NAMALWA (cell line): Measurements from ENCODE around the gene ABI3BP.

ENCODE experiments used
- DNase-seq: peaks from one replicate; pipeline ENCODE4 v3.0.0-alpha.2; 2015; ENCODE audit warnings: low spot score

ABI3BP gene

DNA sequence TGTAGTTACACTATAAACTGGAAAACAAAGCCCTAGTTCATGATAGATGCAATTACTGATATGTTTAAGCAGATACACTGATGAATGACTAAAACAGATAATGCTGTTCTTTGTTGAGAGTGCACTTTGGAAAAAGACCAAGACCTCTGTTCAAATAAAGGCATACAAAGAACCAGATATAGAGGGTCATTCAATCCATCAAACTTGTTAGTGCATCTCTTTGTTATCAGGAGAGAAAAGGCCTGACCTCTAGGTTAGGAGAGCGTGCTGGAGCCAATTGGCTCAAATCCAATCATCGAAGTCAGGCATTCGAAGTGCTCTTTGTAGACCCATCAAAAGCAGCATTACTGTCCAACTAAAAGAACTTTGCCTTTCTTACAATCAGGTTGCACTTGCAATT lies 159.7 kb downstream of the ABI3BP start:
- no peak for DNase-seq

DNA sequence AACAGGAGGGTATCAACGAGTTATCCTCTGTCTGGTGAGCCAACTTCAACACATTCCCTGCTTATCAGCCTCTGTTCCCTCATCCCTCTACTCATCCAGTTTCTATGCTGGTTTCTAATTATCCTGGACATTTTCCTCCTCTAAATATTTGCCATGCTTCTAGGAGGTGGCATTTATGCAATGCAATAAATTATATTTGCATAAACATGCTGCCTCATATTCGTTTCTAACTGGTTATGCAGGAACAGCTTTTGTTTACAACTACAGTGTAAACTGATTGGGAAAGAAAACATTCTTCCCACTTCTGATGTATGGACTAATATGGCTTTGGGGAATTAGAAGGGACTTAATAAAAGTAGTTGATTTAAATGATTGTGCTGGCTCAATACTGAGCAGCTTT lies 161.6 kb downstream of the ABI3BP start:
- no peak for DNase-seq

DNA sequence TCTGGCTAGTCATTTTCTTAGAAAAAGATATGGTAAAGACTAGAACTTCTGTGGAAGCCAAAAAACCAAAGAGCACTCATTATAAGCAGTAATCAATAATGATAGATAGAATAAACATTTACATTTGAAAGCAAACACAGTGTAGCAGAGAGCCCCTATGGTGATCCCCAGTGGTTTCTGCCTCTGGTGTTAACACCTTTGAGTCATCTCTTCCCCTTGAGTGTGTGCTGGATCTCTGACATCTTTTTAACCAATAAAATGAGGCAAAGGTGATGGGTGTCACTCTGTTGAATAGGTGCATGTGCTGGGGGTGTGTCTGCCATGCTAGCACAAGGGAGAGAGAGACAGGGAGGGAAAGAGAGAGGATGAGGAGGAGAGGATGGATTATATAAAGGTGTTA lies 162.3 kb downstream of the ABI3BP start:
- no peak for DNase-seq

DNA sequence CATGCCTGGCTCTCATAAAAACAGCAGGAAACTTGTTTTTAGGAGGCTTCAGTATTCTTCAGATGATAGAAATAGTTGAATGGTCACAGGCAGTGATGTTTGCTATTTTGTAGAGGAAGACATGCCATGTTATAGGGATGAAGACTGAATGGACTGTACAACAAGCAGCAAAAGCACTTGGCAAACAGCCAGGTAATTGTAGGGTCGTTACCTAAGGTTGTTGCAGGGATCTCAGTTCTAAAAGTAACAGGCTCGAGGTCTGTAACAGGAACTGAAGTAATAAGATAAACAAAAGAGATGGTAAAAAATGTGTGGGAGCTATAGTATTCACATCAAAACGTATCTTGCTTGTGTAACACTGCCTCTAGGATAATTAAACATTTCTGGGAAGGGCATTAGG lies 167.6 kb downstream of the ABI3BP start:
- DNase-seq = no peak

DNA sequence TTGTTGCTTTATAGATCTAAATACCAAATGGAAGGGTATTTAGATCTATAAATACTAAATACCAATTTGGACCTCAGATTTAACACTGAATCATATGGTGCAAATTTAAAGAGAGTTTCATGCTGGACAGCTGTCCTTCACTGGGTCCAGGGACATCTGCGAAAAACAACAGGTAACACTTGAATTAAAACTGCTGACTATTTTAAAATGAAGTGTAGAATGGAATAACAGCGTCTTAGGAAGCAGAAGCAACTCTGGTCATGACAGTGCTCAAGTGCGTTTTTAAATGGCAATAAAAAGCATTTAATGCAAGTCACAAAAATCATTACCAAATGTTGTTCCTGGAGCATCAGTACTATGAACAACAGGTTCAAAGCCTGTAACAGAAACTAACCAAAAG lies 177.6 kb downstream of the ABI3BP start:
- no peak for DNase-seq

DNA sequence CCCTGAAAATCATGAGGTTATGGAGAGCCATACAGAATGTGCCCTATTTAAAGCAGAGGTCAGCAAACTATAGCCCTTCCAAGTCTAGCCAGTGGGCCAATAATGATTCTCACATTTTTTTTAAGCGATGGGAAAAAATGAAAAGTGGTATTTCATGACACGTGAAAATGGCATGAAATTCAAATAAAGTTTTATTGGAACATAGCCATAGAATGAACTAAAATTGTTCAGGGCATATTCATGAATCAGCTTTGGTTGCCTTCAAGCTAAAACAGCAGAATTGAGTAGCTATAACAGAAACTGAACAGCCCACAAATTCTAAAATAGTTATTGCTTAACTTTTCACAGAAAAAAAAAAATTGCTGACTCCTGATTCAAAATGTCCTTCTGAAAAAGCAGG lies 179.4 kb downstream of the ABI3BP start:
- DNase-seq = no peak

DNA sequence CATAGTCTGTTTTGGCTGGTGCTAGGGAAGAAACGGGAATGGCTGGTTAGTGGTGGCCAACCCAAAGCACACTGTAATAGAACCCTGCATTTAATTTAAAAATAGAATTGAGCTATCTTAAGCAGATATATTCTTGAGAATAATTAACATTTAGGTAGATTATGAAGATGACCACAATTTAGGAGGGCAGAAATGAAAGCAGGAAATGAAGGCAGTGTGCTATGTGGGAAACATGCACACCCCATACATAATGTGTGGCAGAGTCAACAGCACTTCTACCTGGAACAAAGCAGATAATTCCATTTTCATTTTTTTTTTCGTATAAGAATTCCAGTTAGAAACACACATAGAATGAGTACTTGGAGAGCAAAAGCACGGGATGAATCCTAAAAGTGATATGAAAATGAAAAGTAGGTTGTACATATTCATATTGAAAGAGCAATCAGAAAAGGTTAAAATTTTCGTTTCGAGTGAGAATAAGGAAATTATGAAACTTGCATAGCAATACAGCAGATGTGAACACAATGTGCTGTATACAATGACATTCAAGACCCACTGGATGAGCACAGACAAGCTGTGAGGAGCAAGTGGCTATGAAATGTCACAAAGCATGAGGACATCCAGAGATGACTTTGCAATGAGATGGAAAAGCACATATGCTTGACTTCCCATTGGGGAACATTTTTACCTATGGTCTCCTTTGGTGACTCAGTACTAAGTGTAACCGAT lies 181.3 kb downstream of the ABI3BP start:
- DNase-seq = no peak

DNA sequence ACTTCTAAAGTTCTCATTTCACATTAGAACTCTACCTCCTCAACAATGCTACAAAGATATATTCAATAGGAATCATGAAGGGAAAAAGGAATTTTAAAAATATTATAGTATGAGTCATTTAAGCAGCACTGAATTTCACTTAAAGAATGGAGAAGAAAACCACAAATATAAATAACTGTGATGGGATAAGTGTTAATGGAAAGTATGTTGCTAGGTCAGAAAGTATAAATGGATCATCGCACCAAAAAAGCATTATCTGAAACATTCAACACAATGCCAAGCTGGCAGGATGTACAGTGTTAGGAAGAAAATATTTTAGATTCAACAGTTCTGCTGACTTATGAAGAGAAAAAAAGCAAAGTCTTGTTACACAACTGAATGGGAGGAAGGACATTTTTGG lies 182.6 kb downstream of the ABI3BP start:
- DNase-seq = no peak

DNA sequence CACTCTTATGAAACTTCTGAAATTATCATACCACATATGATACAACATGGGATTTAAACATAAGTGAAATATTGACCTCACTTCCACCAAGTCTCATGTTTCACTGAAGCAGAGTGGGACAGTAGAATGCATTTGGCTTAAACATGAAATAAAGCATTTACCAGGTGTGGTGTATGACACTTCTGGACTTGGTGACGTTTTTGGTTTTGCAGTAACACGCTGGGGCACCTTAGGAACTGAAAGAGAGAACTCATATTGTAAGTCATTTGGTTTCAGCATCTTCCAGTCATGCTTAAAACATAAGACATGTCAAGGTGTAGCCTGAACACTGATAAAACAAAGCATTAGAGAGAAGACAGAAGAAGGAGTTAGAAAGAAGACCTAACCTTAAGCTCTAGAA lies 188.6 kb downstream of the ABI3BP start:
- DNase-seq = no peak

DNA sequence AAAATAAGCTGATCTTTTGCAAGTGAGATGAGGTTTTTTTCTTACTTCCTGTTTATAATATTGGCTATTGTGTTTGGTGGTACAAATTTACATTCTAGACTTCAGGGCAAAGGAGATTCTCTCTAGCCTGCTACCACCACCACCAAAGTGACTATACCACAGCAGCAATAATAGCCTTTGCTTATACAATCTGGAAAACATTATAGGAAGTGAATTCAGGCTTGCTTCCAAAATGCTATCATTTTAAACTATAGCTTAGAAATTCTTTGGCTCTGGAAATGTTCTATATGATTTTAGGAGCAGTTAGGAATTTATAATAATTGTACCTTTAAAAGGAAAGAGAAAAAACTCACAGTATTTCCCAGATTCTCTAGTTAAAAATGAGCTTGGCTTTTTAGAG lies 189.5 kb downstream of the ABI3BP start:
- DNase-seq = no peak

DNA sequence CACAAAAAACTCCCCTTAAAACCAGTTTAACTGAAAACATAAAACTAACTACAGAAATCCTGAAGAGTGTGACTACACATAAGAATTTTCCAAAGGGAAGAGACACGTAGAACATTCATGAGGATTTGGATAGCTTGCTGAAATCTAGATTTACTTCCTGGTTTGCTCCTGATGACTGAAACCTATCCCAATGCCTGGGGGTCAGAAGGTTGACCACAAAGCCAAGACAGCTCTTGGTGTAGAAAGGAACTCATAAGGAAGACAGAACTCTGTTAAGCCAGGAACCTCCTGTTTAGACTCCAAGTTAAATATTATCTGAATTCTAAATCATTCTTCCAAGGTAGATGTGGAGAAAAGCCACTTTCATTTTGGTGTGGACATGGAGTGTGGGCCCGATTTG lies 191.1 kb downstream of the ABI3BP start:
- DNase-seq = no peak

DNA sequence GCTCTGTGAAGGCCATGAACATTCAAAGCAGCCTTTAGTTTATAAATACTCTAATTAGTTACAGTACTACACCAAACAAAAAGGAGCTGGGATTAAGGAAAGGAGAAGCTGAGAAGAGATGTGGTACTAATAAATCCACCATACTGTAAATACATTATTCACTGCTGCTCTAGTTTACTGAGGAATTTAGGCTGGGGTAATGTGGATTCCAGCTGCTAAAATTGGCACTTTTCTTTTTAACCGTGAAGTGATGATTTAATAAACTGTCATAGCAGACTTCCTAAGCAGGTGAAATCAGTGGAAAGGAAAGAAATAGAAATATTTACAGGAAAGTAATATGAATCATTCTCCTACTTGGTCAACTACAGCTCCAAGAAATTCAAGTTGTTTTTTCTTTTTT lies 195.2 kb downstream of the ABI3BP start:
- DNase-seq = no peak

DNA sequence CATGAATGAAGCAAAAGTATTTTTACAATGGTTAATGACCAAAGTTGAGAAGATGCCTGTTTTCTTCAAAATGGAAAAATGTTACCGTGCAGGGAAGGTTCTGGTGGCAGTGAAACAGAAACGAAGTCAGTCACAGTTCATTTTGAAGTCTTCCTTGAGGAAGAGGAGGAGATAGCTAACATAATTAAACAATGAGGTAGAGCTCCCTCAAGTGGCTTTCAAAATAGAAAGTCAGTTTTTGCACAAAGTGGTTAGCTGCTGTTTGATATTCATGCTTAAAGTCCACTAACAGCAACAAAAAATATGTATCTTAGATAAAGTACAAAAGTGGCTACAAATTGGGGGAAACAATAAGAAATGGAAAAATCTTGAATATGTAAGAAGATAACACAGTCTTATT lies 196.7 kb downstream of the ABI3BP start:
- DNase-seq = peak; percentile 51

DNA sequence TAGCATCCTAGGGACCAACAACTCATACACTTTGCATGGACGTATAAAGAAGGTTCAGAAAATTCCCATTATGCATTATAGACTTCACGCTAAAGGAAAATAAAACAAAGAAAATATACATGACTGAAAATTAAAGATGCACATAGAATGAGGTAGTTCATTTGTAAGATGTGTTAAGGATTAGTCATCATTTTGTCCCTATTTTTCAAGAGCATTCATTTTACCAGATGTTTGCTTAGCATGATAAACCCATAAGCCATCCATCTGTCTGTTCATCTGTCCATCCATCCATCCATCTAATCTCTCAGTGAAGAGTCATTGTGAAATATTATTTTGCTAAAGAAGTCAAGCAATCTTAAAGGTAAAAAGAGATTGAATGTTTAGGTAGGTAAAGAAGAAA lies 203.6 kb downstream of the ABI3BP start:
- no peak for DNase-seq

DNA sequence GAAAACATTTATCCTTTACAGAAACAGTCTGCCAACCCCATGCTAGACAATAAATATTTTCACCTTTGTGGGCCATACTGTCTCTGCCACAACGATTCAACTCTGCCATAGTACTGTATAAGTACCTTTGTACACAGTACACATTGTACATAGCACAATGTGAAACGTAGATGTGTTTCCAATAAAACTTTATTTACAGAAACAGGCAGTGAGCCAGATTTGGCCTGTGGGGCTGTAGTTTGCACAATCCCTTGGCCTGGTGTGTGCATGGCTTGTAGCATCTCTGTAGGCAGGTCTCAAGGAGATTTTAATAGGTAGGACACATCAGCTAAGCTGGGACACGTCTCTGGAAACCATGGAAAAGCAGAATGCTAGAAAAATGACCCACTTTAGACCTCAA lies 209.6 kb downstream of the ABI3BP start:
- DNase-seq = no peak

DNA sequence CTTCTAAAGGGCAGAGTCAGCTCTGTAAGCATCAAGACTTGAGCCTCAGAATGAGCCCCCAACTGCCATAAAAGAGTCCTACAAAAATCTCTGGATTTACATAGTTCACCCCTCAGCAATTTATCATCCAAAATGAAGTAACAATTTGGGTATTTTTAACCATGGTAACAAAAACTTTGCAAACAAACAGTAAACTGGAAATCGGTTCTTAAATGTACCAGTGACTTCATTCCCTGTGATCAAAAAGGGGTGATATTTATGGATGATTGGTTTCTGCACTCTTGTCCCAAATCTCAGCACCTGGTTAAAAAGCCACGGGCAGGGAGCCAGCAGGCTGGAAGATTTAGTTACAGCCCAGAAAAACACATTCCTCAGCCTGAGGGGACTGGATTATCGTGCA lies 210.3 kb downstream of the ABI3BP start:
- DNase-seq = no peak

DNA sequence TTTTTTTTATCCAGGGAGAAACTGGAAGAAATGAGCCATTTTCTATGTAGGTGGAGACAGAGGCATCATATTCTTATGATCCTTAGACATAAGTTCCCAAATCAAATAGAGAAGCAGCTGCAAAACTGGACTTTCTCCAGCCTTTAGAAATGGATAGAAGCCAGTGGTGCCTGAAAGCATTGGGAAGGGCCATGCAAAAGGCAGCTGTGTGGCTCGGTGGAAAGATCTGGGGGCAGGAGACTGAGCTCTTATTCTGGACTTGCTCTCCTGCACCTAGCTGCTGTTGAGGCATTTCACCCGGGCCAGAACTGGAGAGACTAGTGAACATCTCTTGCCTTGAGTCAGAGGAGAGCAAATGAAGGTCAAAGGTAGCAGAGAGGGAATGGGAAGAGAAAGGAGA lies 210.9 kb downstream of the ABI3BP start:
- no peak for DNase-seq

DNA sequence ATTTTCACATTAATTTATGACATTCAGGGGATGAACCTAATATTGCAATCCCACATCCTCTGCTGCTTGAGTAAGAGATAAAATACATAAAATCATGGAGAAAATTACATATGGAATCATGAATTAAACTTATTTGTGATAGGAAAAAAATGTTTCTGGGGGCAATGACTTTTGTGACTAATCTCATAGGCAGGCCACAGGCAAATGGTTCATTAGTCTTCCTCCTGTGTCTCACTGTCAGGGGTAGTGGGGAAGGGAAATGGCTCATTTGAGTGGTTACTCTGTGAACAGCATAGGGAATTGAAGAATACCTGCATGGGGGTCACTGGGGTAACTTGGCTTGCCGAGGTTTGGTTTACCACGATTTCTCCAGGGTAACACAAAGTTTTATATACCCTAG lies 211.9 kb downstream of the ABI3BP start:
- no peak for DNase-seq

DNA sequence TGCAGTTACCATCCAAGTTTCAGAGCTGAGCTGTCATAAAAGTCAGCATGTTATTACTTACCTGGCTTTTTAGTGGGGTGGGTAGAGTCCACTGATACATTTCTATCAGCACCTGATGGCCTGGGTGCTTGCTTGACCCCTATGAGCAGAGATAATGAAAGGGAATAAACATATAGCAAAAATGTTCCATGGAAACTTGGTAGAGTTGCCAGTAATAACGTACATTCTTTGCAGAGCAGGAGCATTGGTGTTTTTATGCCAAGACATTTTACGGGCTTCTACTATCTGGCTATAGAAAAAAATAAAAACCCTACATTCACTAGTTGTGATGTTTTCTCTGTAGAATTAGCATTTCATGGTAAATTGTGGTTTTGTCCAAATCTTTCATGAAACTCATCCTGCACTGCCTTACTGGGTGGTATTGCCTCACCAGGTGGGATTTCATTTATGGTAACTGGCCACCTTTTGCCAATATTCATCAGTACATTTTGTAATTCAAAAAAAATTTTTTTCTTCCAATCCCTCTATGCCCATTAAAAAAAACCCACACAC lies 213.1 kb downstream of the ABI3BP start:
- DNase-seq = no peak

DNA sequence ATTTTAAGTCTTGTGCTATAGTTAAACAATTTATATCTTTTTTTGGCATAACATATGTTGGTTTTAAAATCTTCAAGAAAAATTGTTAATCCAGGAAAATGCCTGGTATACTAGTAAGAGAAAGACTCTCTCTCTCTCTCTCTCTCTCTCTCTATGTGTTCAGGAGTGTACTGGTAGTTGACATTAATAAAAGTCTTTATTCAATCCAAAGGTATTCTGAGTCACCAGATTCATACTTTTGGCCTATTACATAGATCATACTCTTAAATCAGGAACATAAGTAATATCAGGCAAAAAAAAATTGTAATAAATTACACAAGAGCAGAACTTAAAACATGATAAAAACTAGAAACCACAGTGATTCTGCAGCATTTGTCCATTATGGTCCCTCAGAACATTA lies 213.7 kb downstream of the ABI3BP start:
- DNase-seq = no peak

DNA sequence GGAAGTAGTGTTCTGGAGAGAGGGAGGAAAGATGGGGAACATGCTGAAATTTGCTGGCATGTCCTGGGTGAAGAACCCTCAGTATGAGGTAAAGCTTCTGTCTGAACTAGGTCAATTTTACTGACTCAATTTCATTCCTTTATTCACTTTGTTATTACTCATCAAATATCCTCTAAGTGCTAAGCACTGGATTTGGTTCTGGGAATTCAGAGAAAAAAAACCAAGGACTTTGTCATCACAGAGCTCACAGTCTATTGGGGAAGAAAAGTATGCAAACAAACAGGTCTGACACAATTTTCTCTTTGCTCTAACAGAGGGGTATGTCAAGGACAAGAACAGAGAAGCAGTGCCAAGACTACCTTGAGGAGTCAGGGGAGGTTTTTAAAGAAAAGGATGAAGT lies 215.9 kb downstream of the ABI3BP start:
- no peak for DNase-seq

DNA sequence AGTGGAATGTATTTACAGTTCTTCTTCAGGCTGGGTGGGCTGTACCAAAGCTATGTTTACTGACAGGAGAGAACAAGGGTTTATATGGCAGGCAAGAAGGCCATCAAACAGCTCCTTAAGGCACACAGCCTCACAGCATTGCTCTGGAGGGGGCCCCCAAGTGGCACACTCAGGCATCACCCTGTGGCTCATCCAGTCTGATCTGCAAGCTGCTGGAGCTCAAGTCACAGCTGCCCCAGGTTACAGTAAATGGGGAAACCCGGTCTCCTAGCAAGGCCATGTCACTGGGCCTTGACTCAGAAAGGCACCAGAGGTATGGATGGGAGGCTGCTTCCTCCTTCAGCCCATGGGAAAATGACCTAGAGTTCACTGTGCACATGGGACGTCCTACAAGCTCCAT lies 216.5 kb downstream of the ABI3BP start:
- peak; percentile 15 for DNase-seq

DNA sequence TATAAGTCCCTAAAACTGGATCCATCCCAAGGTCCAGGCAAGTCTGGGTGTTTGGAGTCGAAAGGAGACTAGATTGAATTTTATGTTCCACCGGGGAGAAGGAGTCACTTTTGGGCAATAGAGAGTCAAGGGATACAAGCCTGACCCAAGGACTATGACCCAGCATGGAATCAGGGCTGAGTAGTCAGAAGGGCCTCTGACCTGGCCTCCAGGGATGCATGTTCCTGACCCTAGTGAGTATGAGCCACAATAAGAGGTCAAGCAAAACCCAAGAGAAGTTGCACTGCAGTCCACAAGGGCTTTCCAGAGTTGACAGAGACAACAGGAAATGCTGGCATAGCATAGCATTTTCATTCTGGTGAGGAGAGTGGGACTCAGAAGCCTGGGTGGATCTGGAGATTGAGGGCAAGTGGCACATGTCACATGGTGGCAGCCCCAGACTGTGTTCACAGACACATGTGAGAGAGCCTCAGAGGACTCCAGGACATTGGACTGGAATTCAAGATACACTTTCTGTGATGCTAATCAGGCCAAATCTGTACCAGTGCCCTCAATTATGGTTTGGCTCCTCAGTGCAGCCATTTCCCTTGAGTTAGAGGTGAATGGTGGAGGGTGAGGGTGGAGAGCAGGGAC lies 217.0 kb downstream of the ABI3BP start:
- no peak for DNase-seq

DNA sequence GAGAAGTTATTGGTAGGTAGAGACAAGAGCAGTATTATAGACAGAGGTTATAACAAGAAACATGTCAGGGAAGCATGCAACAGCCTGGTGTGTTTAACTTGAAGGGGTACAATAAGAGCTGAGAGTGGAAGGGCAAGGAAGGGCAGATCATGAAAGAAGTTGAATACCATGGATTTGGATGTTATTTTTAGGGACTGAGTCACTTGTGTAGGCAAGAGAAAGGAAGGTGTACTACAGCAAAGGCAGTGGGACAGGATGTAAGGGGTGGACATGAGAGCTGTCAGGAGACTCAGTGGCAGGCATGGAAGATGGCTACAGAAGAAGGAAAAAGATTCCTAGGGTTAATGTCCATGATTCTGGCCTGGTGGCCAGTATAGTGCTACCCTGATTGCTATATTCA lies 217.6 kb downstream of the ABI3BP start:
- DNase-seq = no peak
